ENCODE data around the gene SERPINH1. TPM values are rescaled to one million over a fixed set of nuclear protein-coding genes. Genes with fewer than 3 reads are reported as not detected.

Gene SERPINH1
- polyA plus RNA-seq, 3 donors, result 1.6 to 4.6 (median 2.1) TPM

- Mint-ChIP-seq H3K27me3 (ENCODE audit: low read depth in 3 of 3) (peaks cover 1 to 2% (median 2%) of the 10 kb centered on the region in 3 donors), H3K4me3 (no peak overlapping the region), H3K9me3 (no peaks in the 10 kb centered on the region), H3K27ac (no peak overlapping the region), H3K36me3 (peaks cover 0 to 2% of the 10 kb centered on the region in 2 donors), H3K4me1 (peaks cover 23% of the 10 kb centered on the region)
- Histone ChIP-seq H3K79me2 (ENCODE audit: insufficient read depth, low read length) (no peaks in the 10 kb centered on the region), H3K9me3 (replicated peaks in 1 of 2; ENCODE audit: control insufficient read depth in 1 of 2, insufficient read depth in 1 of 2, low read length in 2 of 2) (no peaks in the 10 kb centered on the region), H3K27me3 (ENCODE audit: control insufficient read depth in 2 of 2, insufficient read depth in 2 of 2, low read length in 2 of 2) (no peaks in the 10 kb centered on the region), H4K20me1 (ENCODE audit: insufficient read depth, low read length) (no peaks in the 10 kb centered on the region), H3K4me3 (replicated peaks in 1 of 3; ENCODE audit: low read depth in 2 of 3, low read length in 3 of 3) (no peak overlapping the region), H3K4me2 (replicated peaks; ENCODE audit: extremely low read depth, low read length, poor library complexity, severe bottlenecking) (no peak overlapping the region), H3K27ac (ENCODE audit: low read depth in 1 of 2, low read length in 2 of 2) (no peak overlapping the region), H2AFZ (ENCODE audit: insufficient read depth, low read depth, low read length, poor library complexity, severe bottlenecking) (no peak overlapping the region), H3K36me3 (replicated peaks in 1 of 2; ENCODE audit: control insufficient read depth in 1 of 2, insufficient read depth in 2 of 2, low read length in 2 of 2) (no peaks in the 10 kb centered on the region), H3K9ac (ENCODE audit: insufficient read depth, low read length, poor library complexity, severe bottlenecking) (no peak overlapping the region), H3K4me1 (ENCODE audit: control insufficient read depth in 1 of 2, insufficient read depth in 2 of 2, low read length in 2 of 2) (peaks cover 17 to 19% of the 10 kb centered on the region in 2 donors)
- no peak for TF ChIP-seq CTCF (IDR thresholded peaks at IDR 0.05)
- WGBS (ENCODE audit: insufficient coverage), result 100% methylated on average over 3 of the region's 4 CpGs
- no peak for DNase-seq
- intact Hi-C loops (cut with micrococcal nuclease), result no loop called here
Observed at GRCh38 chr11:75541193-75542087, 20.6 kb upstream of the SERPINH1 start.

- Mint-ChIP-seq H3K4me3 (no peak overlapping the region), H3K27me3 (ENCODE audit: low read depth in 3 of 3) (peaks cover 2 to 5% (median 5%) of the 10 kb centered on the region in 3 donors), H3K4me1 (peaks cover 16% of the 10 kb centered on the region), H3K36me3 (no peaks in the 10 kb centered on the region), H3K9me3 (no peaks in the 10 kb centered on the region), H3K27ac (no peak overlapping the region)
- H2AFZ ChIP-seq (ENCODE audit: insufficient read depth, low read depth, low read length, poor library complexity, severe bottlenecking), result no peak overlapping the region
- DNase-seq, result no peak
- no peak overlapping the region for H3K4me3 ChIP-seq (replicated peaks in 1 of 3; ENCODE audit: low read depth in 2 of 3, low read length in 3 of 3)
- intact Hi-C loops (cut with micrococcal nuclease), result no loop called here
- H3K36me3 ChIP-seq (replicated peaks in 1 of 2; ENCODE audit: control insufficient read depth in 1 of 2, insufficient read depth in 2 of 2, low read length in 2 of 2), result no peaks in the 10 kb centered on the region
- H3K9me3 ChIP-seq (replicated peaks in 1 of 2; ENCODE audit: control insufficient read depth in 1 of 2, insufficient read depth in 1 of 2, low read length in 2 of 2), result no peaks in the 10 kb centered on the region
- no peaks in the 10 kb centered on the region for H3K79me2 ChIP-seq (ENCODE audit: insufficient read depth, low read length)
- no peak overlapping the region for H3K27ac ChIP-seq (ENCODE audit: low read depth in 1 of 2, low read length in 2 of 2)
- no peak overlapping the region for H3K4me2 ChIP-seq (replicated peaks; ENCODE audit: extremely low read depth, low read length, poor library complexity, severe bottlenecking)
- no peak overlapping the region for H3K9ac ChIP-seq (ENCODE audit: insufficient read depth, low read length, poor library complexity, severe bottlenecking)
- WGBS (ENCODE audit: insufficient coverage), result 80% methylated on average over 1 of the region's 1 CpG
- H3K4me1 ChIP-seq (ENCODE audit: control insufficient read depth in 1 of 2, insufficient read depth in 2 of 2, low read length in 2 of 2), result peaks cover 10 to 13% of the 10 kb centered on the region in 2 donors
- no peaks in the 10 kb centered on the region for H4K20me1 ChIP-seq (ENCODE audit: insufficient read depth, low read length)
- H3K27me3 ChIP-seq (ENCODE audit: control insufficient read depth in 2 of 2, insufficient read depth in 2 of 2, low read length in 2 of 2), result no peaks in the 10 kb centered on the region
- no peak for TF ChIP-seq CTCF (IDR thresholded peaks at IDR 0.05)
Observed at GRCh38 chr11:75542088-75542438, 20.0 kb upstream of the SERPINH1 start.
